ENCODE results near the gene HDAC7.
"Not testable (repeated sequence)": the region's sequence is repeated elsewhere in the genome, so short reads cannot be mapped to it uniquely, and the experiment has no call there.

Gene HDAC7

DNA sequence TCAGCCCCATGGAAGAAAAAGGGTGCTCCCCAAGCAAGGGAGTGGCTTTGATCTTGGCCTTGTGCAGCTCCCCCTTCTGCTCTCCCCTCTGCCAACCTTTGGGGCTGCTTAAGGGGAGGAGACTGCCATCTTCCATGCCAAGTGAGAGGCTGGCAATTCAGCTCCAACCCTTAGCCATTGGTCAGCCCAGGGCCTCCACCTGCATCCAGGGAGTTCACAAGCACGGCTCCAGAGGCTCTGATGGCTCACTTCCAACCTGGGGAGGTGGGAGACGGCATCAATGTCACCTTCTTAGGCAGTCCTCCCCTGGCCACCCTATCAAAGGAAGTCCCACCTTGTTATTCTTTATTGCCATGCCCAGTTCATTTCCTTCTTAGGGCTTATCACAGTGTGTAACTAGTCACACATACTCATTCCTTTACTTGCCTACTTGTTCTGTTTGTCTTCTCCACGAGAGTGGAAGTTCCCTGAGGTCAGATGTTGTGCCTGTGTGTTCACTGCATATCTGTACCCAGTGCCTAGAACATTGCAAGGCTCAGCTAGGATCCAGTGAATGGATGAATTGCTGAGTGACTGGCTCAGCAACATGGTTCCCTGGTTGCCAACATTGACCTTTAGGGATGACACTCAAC, 5.0 kb downstream of the HDAC7 start:
- Mint-ChIP-seq H3K4me1 (peaks cover 87% of the 10 kb centered on the region), H3K36me3 (peaks cover 92% of the 10 kb centered on the region), H3K27ac (peak overlapping the region; percentile 99), H3K4me3 (peak overlapping the region; percentile 98), H3K9me3 (no peaks in the 10 kb centered on the region)
- peak; percentile 50 for ATAC-seq
- no peak for DNase-seq (ENCODE audit: low spot score in 2 of 2)

DNA sequence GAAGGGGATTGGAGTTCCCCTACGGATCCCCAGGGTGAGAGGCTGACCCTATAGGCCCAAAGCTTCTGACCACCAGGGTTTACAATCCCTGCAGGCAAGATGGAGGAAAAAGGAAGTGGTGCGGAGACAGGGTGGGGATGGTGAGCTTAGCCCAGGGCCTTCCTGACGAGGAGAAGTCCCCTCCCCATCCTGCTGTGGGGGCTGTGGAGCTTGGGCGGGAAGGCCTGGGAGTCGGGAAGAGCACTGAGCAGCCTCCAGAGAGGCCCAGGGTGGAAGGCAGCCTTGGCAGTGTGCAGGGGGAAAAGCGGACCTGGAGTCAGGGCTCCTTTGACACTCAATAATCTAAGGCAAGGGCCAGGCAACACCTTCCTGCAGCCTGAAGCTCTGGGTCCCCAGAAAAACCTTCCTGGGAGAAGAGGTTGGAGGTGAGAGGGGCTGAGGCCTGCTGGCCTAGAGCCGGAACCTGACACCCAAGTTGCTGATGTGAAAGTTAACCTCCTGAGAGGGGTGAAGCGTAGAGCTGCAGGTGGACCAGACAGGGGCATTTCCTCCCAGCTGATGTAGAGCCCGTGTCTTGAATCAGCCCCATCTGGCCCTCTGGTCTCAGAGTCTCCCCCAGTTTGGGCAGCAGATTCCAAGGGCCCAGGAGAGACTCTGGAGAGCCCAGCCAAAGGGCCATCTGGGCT, 6.0 kb downstream of the HDAC7 start:
- peaks cover 94% of the 10 kb centered on the region for H3K36me3 Mint-ChIP-seq
- ATAC-seq (peak; percentile 0), DNase-seq (ENCODE audit: low spot score in 2 of 2) (peak; percentile 20 to 67)
- peak overlapping the region; percentile 98 for H3K4me3 Mint-ChIP-seq
- no peaks in the 10 kb centered on the region for H3K9me3 Mint-ChIP-seq
- H3K27ac Mint-ChIP-seq = peak overlapping the region; percentile 99
- peaks cover 94% of the 10 kb centered on the region for H3K4me1 Mint-ChIP-seq

DNA sequence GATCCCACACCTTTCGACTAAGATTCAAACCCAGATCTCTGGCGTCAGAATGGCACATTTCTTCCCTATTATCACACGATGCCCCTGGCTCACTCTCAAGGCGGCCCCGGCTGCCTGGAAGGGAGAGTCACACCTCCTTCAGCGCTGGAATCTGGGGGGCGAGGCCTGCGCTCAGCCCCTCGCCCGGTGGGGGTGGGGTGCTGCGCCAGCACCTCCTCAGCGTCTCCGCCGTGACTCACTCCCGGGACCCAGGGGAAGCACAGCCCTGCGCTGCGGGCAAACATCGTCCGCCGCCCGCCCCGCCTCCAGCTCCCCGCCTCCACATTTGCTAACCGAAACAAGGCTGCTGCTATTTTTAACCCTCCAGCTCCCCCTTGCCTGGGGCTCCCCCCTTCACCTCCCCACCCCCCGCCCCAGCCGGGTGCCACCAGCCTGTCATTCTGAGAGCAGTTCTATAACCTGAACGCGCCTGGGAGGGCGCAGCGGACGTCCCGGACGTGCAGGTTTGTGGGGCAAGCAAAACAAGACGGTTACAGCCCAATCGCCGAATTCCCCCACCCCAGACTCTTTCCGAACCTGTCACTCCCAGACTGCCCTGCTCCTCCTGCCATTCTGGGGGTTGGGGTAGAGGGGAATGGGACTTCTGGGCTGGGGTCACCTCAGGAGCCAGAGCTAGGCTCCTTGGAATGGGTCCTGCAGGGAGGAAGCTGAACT, 6.7 kb downstream of the HDAC7 start:
- Mint-ChIP-seq H3K9me3 (no peaks in the 10 kb centered on the region), H3K36me3 (peaks cover 94% of the 10 kb centered on the region), H3K4me3 (peak overlapping the region; percentile 98), H3K27ac (peak overlapping the region; percentile 99), H3K4me1 (peaks cover 94% of the 10 kb centered on the region)
- DNase-seq (ENCODE audit: low spot score in 2 of 2) (peak; percentile 75 to 94), ATAC-seq (peak; percentile 80)

DNA sequence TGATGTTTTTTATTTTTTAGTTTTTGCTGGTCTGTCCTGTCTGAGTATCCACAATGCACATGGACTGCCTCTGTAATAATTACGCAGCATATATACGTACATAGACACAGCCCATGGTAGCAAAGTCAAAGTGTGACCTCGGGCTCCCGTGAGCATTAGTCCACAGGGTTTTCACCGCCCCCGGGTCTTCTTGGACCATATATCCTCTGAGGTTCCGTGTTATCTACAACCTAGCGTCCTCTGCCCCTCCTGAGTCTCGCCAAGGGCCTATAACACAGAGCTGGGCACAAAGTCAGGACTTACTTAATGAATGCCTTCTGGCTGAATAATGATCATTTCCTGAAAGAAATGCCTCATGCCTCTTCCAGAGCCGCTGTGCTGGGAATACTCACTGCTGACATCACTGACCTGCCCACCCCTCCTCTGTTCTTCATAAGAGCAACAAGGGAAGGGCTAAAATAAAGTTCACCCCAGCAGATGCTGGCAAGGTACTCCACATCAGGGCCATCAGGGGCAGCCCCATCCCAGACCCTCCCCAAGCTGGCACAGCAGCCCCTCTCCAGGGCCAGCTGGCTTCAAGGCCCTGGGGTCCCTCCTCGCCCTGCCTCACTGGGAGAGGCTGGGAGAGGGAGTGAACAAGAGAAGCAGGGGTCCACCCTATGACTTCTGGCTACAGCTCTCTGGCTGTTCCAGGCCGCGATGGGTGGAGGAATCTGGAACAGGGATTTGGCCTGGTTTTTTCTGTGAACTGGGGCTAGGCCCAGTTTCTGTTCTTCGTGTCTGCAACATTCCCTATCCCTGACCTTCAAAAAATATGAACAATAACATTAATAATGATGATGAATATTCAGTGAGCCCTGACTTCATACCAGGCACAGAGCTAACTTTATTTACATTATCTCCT, 7.9 kb downstream of the HDAC7 start:
- DNase-seq (ENCODE audit: low spot score in 2 of 2) = no peak
- ATAC-seq = no peak
- peaks cover 94% of the 10 kb centered on the region for H3K36me3 Mint-ChIP-seq
- peaks cover 94% of the 10 kb centered on the region for H3K4me1 Mint-ChIP-seq
- H3K4me3 Mint-ChIP-seq = peak overlapping the region; percentile 98
- H3K9me3 Mint-ChIP-seq = no peaks in the 10 kb centered on the region
- peak overlapping the region; percentile 99 for H3K27ac Mint-ChIP-seq

DNA sequence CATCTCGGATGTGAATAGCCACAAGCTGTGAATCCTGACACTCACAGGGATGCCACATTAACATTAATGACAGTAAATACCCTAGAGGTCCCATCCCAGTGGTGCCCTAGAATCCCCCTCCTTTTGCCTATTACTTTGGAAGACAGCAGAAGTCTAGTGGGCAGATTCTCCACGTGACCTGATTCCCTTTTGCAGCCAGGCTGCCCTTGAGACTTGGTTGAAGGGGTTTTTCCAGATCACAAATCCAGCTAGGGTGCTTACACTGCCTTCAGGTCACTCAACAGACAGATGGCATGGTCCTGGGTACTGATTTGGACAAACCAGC, 8.7 kb downstream of the HDAC7 start:
- H3K36me3 Mint-ChIP-seq = peaks cover 94% of the 10 kb centered on the region
- H3K4me1 Mint-ChIP-seq = peaks cover 94% of the 10 kb centered on the region
- H3K4me3 Mint-ChIP-seq = peak overlapping the region; percentile 98
- H3K9me3 Mint-ChIP-seq = no peaks in the 10 kb centered on the region
- DNase-seq (ENCODE audit: low spot score in 2 of 2) (no peak), ATAC-seq (no peak)
- peak overlapping the region; percentile 99 for H3K27ac Mint-ChIP-seq

DNA sequence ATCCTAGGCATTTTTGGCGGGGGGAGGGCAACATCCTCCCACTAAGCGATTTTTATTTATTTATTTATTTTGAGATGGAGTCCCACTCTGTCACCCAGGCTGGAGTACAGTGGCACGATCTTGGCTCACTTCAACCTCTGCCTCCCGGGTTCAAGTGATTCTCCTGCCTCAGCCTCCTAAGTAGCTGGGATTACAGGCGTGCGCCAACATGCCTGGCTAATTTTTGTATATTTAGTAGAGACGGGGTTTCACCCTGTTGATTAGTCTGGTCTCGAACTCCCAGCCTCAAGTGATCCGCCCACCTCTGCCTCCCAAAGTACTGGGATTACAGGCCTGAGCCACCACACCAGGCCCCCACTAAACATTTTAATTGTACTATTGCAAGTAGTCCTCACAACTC, 10.2 kb downstream of the HDAC7 start:
- Mint-ChIP-seq H3K4me3 (peak overlapping the region; percentile 98), H3K4me1 (peaks cover 95% of the 10 kb centered on the region), H3K36me3 (peaks cover 94% of the 10 kb centered on the region), H3K27ac (peak overlapping the region; percentile 99)
- not testable (repeated sequence) for ATAC-seq; DNase-seq (ENCODE audit: low spot score in 2 of 2); H3K9me3 Mint-ChIP-seq

DNA sequence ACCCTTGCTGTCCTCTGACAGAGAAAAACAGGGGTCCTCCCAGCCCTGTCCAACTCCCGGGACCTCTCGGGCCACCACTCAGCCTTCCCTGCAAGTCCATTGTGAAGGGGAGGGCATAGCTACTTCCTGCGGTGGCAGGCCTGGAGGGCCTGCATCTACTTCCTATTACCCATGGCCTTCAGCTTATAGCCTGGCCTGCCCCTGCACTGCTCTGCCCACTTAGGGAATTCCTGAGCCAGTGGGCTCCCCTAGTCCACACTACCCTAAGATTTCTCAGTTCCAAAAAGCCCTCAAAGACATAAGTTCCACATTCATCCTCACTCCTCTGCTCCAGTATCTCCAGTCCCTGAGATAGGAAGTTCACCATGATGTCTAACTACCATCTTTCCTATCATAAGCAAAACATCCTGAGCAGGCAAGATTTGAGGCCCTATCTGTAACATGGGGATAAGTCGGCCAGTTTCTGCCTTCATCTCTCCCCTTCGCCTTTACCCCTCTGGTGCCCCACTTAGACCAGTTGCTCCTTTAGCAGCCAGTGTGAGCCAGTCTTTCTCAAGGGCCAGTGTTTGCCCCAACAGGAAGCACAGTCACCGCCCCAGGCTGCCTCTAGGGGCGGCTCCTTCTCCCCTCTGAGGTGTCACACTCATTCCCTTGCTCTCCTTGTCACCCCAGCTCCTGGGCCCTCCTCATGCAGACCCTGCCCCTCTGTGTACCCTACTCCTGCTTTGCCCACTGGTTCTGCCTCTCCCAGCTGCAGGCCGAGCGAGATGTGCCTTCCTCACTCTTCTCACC, 10.9 kb downstream of the HDAC7 start:
- peak overlapping the region; percentile 99 for H3K27ac Mint-ChIP-seq
- DNase-seq (ENCODE audit: low spot score in 2 of 2) (peak; percentile 53 to 76), ATAC-seq (peak; percentile 69)
- H3K36me3 Mint-ChIP-seq = peaks cover 94% of the 10 kb centered on the region
- peak overlapping the region; percentile 98 for H3K4me3 Mint-ChIP-seq
- H3K4me1 Mint-ChIP-seq = peaks cover 95% of the 10 kb centered on the region
- H3K9me3 Mint-ChIP-seq = no peaks in the 10 kb centered on the region

DNA sequence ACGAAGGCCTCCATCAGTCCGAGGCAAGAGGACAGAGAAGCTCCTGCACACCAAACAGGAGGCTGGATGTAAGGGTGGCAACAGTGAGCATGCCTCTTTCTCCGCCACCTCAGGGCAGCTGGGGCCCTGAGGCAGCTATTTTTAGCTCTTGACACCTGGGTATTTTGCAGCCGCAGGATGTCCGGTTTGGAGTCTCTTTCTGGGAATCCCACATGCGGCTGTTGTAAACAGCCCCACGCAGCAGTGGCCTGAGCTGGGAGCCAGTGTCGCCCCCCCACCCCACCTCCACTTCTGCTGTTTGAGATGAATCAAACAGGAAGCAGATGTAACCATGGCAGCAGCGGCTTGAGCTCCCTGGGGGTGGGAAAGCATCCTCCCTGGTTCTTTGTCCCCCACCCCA, 11.7 kb downstream of the HDAC7 start:
- Mint-ChIP-seq H3K4me3 (peak overlapping the region; percentile 98), H3K36me3 (peaks cover 94% of the 10 kb centered on the region), H3K27ac (peak overlapping the region; percentile 99), H3K9me3 (no peaks in the 10 kb centered on the region), H3K4me1 (peaks cover 95% of the 10 kb centered on the region)
- ATAC-seq = peak; percentile 67
- DNase-seq (ENCODE audit: low spot score in 2 of 2) = peak; percentile 63 to 90

DNA sequence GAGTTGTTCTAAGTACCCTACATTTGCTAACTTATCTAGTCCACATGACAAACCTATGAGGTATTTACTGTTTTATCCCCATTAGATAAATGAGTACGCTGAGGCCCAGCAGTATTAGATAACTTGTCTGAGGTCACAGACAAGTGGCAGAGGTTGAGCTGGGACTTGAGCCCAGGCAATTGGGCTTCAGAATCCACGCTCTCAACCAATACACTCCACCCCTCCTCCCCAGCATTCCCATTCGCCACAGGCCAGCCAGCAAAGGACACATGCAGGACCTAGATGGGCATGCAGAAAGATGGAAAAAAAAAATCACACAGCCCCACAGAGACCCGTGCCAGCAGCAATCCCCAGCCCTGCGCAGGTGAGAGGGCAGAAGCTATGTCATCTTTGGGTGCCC, 12.4 kb downstream of the HDAC7 start:
- no peaks in the 10 kb centered on the region for H3K9me3 Mint-ChIP-seq
- no peak for DNase-seq (ENCODE audit: low spot score in 2 of 2)
- peaks cover 95% of the 10 kb centered on the region for H3K4me1 Mint-ChIP-seq
- no peak for ATAC-seq
- H3K36me3 Mint-ChIP-seq = peaks cover 94% of the 10 kb centered on the region
- H3K27ac Mint-ChIP-seq = peak overlapping the region; percentile 99
- H3K4me3 Mint-ChIP-seq = peak overlapping the region; percentile 98

DNA sequence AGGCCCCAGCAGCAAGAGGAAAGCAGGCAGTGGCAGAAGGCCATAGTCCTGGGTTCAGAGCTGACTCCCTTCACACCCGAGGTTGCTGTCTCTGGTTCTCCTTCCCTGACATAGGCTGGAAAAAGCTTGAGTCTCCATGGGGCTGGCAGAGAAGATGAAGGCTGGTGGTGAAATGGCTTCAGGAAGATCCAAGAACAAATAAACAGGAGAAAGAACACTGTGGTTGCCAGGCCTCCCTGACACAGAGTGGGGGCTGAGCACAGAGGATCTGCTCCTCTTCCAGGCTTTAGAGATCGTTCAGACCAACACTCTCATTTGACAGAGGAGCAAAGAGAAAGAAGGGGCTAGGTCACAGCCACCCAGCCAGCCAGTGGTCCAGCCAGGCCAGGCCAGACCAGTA, 14.3 kb downstream of the HDAC7 start:
- Mint-ChIP-seq H3K27ac (peak overlapping the region; percentile 99), H3K4me3 (peak overlapping the region; percentile 98), H3K4me1 (peaks cover 94% of the 10 kb centered on the region), H3K9me3 (no peaks in the 10 kb centered on the region), H3K36me3 (peaks cover 93% of the 10 kb centered on the region)
- ATAC-seq (no peak), DNase-seq (ENCODE audit: low spot score in 2 of 2) (no peak)

DNA sequence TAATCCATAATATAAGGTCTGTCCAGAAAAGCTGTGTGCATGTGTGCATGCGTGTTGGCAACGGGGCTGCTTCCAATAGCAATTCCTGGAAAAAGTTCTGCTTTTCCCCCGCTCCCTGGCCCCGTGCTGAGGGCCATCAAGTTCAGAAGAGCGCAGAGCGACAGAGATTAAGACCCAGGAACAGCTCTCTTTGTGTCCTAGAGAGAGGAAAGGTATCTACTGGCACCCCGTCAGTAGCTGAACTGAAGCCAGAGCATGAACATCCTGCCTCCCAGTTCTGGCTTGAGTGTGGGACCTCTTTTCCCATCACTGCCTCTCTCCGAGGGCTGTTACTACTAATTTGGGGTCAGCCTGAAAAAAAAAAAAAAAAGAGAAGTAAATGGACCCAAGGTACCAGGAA, 15.5 kb downstream of the HDAC7 start:
- Mint-ChIP-seq H3K36me3 (peaks cover 99% of the 10 kb centered on the region), H3K9me3 (no peaks in the 10 kb centered on the region)

DNA sequence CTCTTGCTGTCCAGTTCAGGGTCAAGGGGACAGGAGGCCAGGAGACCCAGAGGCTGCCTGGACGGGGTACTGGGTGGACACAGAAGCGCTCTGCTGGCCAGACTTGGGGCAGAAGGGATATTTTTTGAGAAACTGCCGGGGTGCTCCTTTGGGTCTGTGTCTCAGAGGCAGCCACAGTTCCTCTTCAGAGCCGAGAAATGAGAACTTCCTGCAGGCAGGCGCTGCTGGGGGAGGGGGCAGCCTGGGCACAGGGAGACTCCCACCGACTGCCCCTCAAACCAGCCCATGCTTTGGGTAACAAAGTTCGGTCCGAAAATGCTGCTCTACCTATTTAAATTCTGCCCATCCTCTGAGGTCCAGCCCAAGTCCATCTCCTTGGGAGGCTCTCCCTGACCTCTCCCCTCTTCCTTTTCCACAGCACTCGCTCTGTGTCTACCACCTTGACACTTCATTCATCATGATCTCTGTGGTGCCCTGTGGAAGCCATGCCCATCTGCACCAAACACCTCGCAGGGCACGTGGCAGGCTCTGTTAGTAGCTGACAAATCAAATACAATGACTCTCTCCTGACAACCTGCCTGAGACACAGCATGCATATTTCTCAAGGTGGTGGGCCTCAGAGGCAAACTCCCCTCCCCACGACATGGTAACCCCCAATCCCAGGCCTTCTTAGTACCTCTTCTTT, 16.4 kb downstream of the HDAC7 start:
- Mint-ChIP-seq H3K4me1 (peaks cover 91% of the 10 kb centered on the region), H3K36me3 (peaks cover 99% of the 10 kb centered on the region), H3K4me3 (peak overlapping the region; percentile 98), H3K9me3 (no peaks in the 10 kb centered on the region), H3K27ac (peak overlapping the region; percentile 99)
- ATAC-seq (no peak), DNase-seq (ENCODE audit: low spot score in 2 of 2) (no peak)

More for the DNA sequence above, 15.5 kb downstream of the HDAC7 start:
- peaks cover 94% of the 10 kb centered on the region for H3K4me1 Mint-ChIP-seq
- DNase-seq (ENCODE audit: low spot score in 2 of 2) = no peak
- H3K4me3 Mint-ChIP-seq = peak overlapping the region; percentile 98
- no peak for ATAC-seq
- peak overlapping the region; percentile 99 for H3K27ac Mint-ChIP-seq

DNA sequence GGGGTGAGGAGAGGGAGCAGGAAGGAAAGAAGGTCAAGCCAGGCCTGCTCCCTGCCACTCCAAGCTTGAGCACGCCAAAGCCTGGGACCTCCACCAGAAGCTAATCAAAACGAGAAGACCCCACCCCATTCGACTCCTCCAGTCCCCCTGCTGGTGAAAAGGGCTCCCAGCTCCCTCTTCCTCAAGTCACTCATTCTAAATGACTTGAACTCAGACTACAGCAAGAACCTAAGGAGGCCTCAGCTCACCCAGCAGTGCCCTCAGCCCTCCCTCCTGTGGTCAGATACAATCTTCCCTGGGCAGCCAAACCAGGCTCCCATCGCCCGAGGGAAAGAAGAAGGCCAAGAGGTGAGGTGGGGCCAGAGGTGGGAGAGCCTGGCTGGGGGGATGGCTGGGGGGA, 17.4 kb downstream of the HDAC7 start:
- Mint-ChIP-seq H3K27ac (peak overlapping the region; percentile 99), H3K4me1 (peaks cover 90% of the 10 kb centered on the region), H3K4me3 (peak overlapping the region; percentile 98), H3K9me3 (no peaks in the 10 kb centered on the region), H3K36me3 (peaks cover 99% of the 10 kb centered on the region)
- no peak for DNase-seq (ENCODE audit: low spot score in 2 of 2)
- ATAC-seq = no peak

DNA sequence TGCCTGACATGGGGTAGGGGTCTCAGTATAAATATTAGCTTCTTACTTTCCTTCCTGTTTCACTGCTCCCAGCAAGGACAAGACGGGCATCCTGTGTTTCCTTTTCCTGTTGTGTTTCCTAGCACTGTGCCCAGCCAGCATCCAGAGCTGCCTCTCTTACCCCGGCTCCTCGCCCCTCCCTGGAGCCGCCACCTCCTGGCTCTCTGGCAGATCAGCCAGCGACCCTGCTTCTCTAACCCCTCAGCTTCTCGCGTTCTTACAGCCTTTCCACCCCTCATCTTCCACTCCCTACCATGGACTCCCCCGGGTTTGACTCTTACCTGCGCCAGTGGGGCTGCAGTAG, 17.8 kb downstream of the HDAC7 start:
- Mint-ChIP-seq H3K4me3 (peak overlapping the region; percentile 98), H3K9me3 (no peaks in the 10 kb centered on the region), H3K4me1 (peaks cover 88% of the 10 kb centered on the region), H3K36me3 (peaks cover 99% of the 10 kb centered on the region), H3K27ac (peak overlapping the region; percentile 99)
- ATAC-seq (no peak), DNase-seq (ENCODE audit: low spot score in 2 of 2) (no peak)

Data from stimulated activated effector memory CD8-positive, alpha-beta T cell treated with anti-CD3 and anti-CD28 coated beads, Interleukin-12 subunit alpha, Interleukin-12 subunit beta, amount 100 ng/mL, for 72 hours (primary cell).